ENCODE measurements around the gene VPS36.
"Not testable (repeated sequence)": the region's sequence is repeated elsewhere in the genome, so short reads cannot be mapped to it uniquely, and the experiment has no call there.

The VPS36 gene

DNA sequence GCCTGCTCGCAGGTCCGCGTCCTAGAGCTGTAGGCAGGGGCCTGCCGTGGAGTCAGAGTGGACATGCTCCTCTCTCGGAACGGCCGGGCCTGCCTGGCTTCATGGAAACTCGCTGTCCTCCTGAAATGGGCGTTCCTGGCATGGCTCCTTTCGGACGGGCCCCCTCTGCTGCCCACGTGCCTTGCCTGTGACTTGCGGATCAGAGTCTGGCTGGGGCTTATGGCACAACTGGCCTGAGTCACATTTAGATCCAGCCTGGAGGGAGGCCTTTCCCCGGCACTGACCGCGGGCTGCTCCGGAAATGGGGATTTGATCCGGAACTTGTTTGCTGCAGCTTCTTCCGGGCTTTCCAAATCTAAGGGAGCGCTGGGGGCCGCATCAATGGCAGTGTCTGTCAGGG lies 72.5 kb downstream of the VPS36 start:
- DNase-seq (ENCODE audit: low read depth) = no peak

GRCh38 chr13:52374873-52375411 lies 75.5 kb downstream of the VPS36 start:
- DNase-seq (ENCODE audit: low read depth) = no peak

DNA sequence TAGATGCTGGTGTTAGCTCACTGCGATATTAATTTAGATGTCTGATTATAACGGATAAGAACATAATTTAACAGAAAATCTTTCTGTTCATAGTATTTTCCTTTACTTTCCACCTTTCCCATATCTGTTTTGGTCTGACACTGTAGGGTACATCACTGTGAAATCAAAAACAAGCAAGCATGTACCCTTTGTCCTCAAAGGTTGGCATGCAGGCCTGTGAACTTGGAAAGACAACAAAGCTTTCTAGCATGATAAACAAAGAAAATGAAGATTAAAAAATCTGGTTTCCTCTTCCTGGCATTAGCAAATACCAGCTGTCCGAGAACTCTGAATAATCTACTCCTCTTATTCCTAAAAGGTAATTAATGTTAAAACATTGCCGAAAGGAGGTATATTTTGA lies 76.0 kb downstream of the VPS36 start:
- no peak for DNase-seq (ENCODE audit: low read depth)

GRCh38 chr13:52373277-52373676 lies 77.2 kb downstream of the VPS36 start:
- DNase-seq (ENCODE audit: low read depth) = not testable (repeated sequence)

- no peak for DNase-seq (ENCODE audit: low read depth)
Observed at GRCh38 chr13:52371736-52372247, 78.6 kb downstream of the VPS36 start.

GRCh38 chr13:52366291-52366690 lies 84.1 kb downstream of the VPS36 start:
- DNase-seq (ENCODE audit: low read depth) = no peak

Data from stimulated activated CD8-positive, alpha-beta memory T cell treated with anti-CD3 and anti-CD28 coated beads, Interleukin-15, amount 100 ng/mL, for 24 hours (primary cell).